GM12878 (cell line): ENCODE results near the gene CALN1. TPM values are rescaled to one million over a fixed set of nuclear protein-coding genes. Genes with fewer than 3 reads are reported as not detected.

Experiments used
- ATAC-seq: fragments of 200-7000 bp; cut with Tn5 transposase; 3 replicates; pipeline ENCODE4 v1.9.1; 2020; ENCODE audit warnings: mild to moderate bottlenecking, moderate library complexity
- BruUV-seq: library from RNA; stranded (reverse); fragments of 400-500 nt; replicated peaks from 2 replicates; lab custom pipeline; 2021; lab: Mats Ljungman, UMichigan
- CTCF ChIA-PET: fragments of 300-600 bp; sonication (Branson Sonifier 250); formaldehyde crosslinking; extraction: SDS; loops from one replicate; lab custom pipeline; 2021; ENCODE audit warnings: inconsistent platforms; lab: Yijun Ruan, JAX
- POLR2A ChIA-PET: fragments of 350-600 bp; formaldehyde crosslinking; extraction: SDS; loops from one replicate; lab custom pipeline; 2021; ENCODE audit warnings: inconsistent platforms; lab: Charles Lee
- RAD21 ChIA-PET: fragments of 300-600 bp; sonication (Branson Sonifier 250); formaldehyde crosslinking; loops from one replicate; lab custom pipeline; 2023; ENCODE audit warnings: antibody characterized with exemption; ENCODE audit not compliant: unreplicated experiment; lab: Charles Lee
- SMC1A ChIA-PET: fragments of 300-600 bp; sonication (Branson Sonifier 250); formaldehyde crosslinking; loops from one replicate; lab custom pipeline; 2023; ENCODE audit not compliant: unreplicated experiment, uncharacterized antibody; lab: Charles Lee
- DNase-seq: peaks from one replicate; pipeline ENCODE4 v3.0.0-alpha.2; 2011; ENCODE audit warnings: low read depth, low spot score
- FAIRE-seq: peaks from 3 replicates; lab custom pipeline; 2011; peaks lifted over from hg19 to GRCh38; lab: Jason Lieb, UNC
- H2AFZ ChIP-seq: 2 replicates; pipeline ENCODE4 v1.6.0; 2011; ENCODE audit warnings: low read depth, low read length, control low read depth; ENCODE audit not compliant: control insufficient read depth
- H3K27ac ChIP-seq: 2 replicates; pipeline ENCODE4 v1.5.1; 2011; ENCODE audit warnings: control low read depth; ENCODE audit not compliant: control insufficient read depth, insufficient read depth
- H3K27me3 ChIP-seq, 2 experiments: replicated peaks in 1 of 2; 2 replicates each; pipeline versions ENCODE4 v1.6.0 to v1.6.1; 2011; ENCODE audit warnings: low read length in 1 of 2; ENCODE audit not compliant: control insufficient read depth in 2 of 2, insufficient read depth in 2 of 2
- H3K36me3 ChIP-seq, 2 experiments: 2 replicates each; pipeline ENCODE4 v1.5.1; 2011; ENCODE audit warnings: low read length in 1 of 2; ENCODE audit not compliant: control insufficient read depth in 2 of 2, insufficient read depth in 2 of 2
- H3K4me1 ChIP-seq: 2 replicates; pipeline ENCODE4 v1.6.1; 2011; ENCODE audit warnings: mild to moderate bottlenecking, low read length, moderate library complexity, mixed read lengths; ENCODE audit not compliant: control insufficient read depth, insufficient read depth
- H3K4me2 ChIP-seq: 2 replicates; pipeline ENCODE4 v1.6.0; 2011; ENCODE audit warnings: control low read depth; ENCODE audit not compliant: control insufficient read depth, insufficient read depth
- H3K4me3 ChIP-seq: fragments of 200-600 bp; sonication (generic); 2 replicates; pipeline ENCODE4 v1.5.1; 2016
- H3K79me2 ChIP-seq: 2 replicates; pipeline ENCODE4 v1.6.0; 2011; ENCODE audit warnings: low read length; ENCODE audit not compliant: control insufficient read depth, insufficient read depth
- H3K9ac ChIP-seq: 2 replicates; pipeline ENCODE4 v1.8.0; 2011; ENCODE audit warnings: low read length, control low read depth, mixed read lengths; ENCODE audit not compliant: control insufficient read depth, insufficient read depth
- H3K9me3 ChIP-seq: replicated peaks from 3 replicates; pipeline ENCODE4 v1.5.1; 2011; ENCODE audit warnings: mild to moderate bottlenecking, low read length; ENCODE audit not compliant: control insufficient read depth, insufficient read depth
- H4K20me1 ChIP-seq: 2 replicates; pipeline ENCODE4 v1.6.0; 2011; ENCODE audit not compliant: control insufficient read depth, insufficient read depth
- FOXK2 ChIP-seq: fragments of 450-650 bp; IDR thresholded peaks from 2 replicates; pipeline ENCODE4 v1.6.1; 2017; ENCODE audit warnings: mild to moderate bottlenecking, moderate library complexity
- MYC ChIP-seq: IDR thresholded peaks from 2 replicates; pipeline ENCODE4 v1.6.1; 2011; ENCODE audit warnings: mild to moderate bottlenecking, low read length, moderate library complexity, inconsistent platforms; ENCODE audit not compliant: insufficient read depth, insufficient replicate concordance, insufficient read length, severe bottlenecking
- NRF1 ChIP-seq: conservative IDR thresholded peaks from 2 replicates; pipeline ENCODE4 v1.6.1; 2011; ENCODE audit warnings: mild to moderate bottlenecking, low read depth, low read length, improper control_type of control experiment
- POU2F2 ChIP-seq: IDR thresholded peaks from 3 replicates; pipeline ENCODE4 v1.6.1; 2011; ENCODE audit warnings: low read depth, mild to moderate bottlenecking, low read length, borderline replicate concordance
- RFX5 ChIP-seq: IDR thresholded peaks from 2 replicates; pipeline ENCODE4 v1.6.1; 2011; ENCODE audit warnings: low read depth, low read length, improper control_type of control experiment
- SIN3A ChIP-seq: IDR thresholded peaks from 2 replicates; pipeline ENCODE4 v1.6.1; 2012; ENCODE audit warnings: low read depth, low read length, improper control_type of control experiment
- SPI1 ChIP-seq: IDR thresholded peaks from 2 replicates; pipeline ENCODE4 v1.6.1; 2011; ENCODE audit warnings: low read depth, mild to moderate bottlenecking, low read length, moderate library complexity, borderline replicate concordance; ENCODE audit not compliant: insufficient read depth
- STAT3 ChIP-seq: IDR thresholded peaks from 2 replicates; pipeline ENCODE4 v1.6.1; 2011; ENCODE audit warnings: low read depth, low read length, improper control_type of control experiment
- TARDBP ChIP-seq: IDR thresholded peaks from 2 replicates; pipeline ENCODE4 v1.6.1; 2016; ENCODE audit warnings: borderline replicate concordance
- TBL1XR1 ChIP-seq: IDR thresholded peaks from 2 replicates; pipeline ENCODE4 v1.6.1; 2012; ENCODE audit warnings: low read depth, low read length, improper control_type of control experiment
- YBX1 ChIP-seq: fragments of 450-650 bp; IDR thresholded peaks from 2 replicates; pipeline ENCODE4 v1.6.1; 2016; ENCODE audit warnings: antibody characterized with exemption
- WGBS: methylation state at CpG from one replicate; pipeline ENCODE4 v1.1.6; 2016; ENCODE audit warnings: low lambda C conversion rate; ENCODE audit not compliant: insufficient replicate concordance, insufficient coverage; ENCODE audit errors: missing lambda C conversion rate; 5-methylcytosine and 5-hydroxymethylcytosine counted together
- in situ Hi-C: fragments of 300-500 bp; cut with MboI; formaldehyde crosslinking; loops from 9 replicates; pipeline ENCODE4 v1.14.3; 2018; ENCODE audit warnings: mixed read lengths
- intact Hi-C: fragments of 100-400 bp; cut with micrococcal nuclease; formaldehyde crosslinking; loops from one replicate; pipeline ENCODE4 v1.14.2; 2022; ENCODE audit not compliant: unreplicated experiment
- polyA plus RNA-seq, 11 experiments: library from polyadenylated mRNA; depleted of rRNA in 4 of 11; unstranded in 6 of 11; stranded (reverse) in 5 of 11; fragments of >200 nt; fragmentation: Nextera tagmentation in 4 of 11; fragmentation: Illumina TruSeq in 1 of 11; extraction: Ambion mirVana in 4 of 11; extraction: Trizol in 1 of 11; gene quantifications; 1 replicate in 1 of 11; 2 replicates in 10 of 11; pipeline versions ENCODE4 v1.2.1 to v1.2.3, GENCODE V29; 2011 to 2016; ENCODE audit warnings: inconsistent platforms in 2 of 11, missing spikeins in 2 of 11, low read depth in 1 of 11
- total RNA-seq, 4 experiments: library from RNA; depleted of rRNA in 3 of 4; stranded (reverse); fragments of >200 nt in 3 of 4; fragmentation: Illumina TruSeq in 1 of 4; extraction: Trizol in 1 of 4; gene quantifications; 2 replicates each; pipeline versions ENCODE4 v1.2.1 to v1.2.3, GENCODE V29; 2013 to 2021
- TF ChIP-seq, protein P1 (sequence below): fragments of 450-650 bp; IDR thresholded peaks from 2 replicates; pipeline ENCODE4 v1.6.1; 2017; ENCODE audit warnings: borderline replicate concordance

CALN1 gene
- total and polyA plus RNA-seq, 10 of the 15 experiments (the other 5 are each of a cell fraction or from before 2014, with no cell fraction given), result 0.48 to 15.3 (median 1.6) TPM

DNA sequence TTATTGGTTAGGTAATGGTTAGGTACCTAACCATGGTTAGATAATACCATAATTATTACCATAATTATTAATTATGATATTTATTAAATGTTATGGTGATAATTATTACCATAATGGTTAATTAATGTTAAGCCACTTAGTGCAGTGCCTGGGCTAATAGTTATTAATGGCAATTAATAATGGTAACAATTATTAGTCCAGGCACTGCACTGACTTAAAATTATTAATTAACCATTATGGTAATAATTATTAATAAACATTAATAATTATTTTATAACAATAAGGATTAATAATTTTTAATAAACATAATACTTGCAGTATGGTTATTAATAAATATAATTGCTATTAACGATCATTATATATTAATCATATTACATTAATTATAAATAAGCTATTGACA is 604.0 kb downstream of the CALN1 start:
- Histone ChIP-seq H3K4me2 (no peak overlapping the region), H3K4me1 (no peaks in the 10 kb centered on the region), H3K36me3 (no peaks in the 10 kb centered on the region), H2AFZ (no peak overlapping the region), H3K27me3 (no peaks in the 10 kb centered on the region), H3K79me2 (no peaks in the 10 kb centered on the region), H3K27ac (no peak overlapping the region), H3K9ac (no peak overlapping the region), H4K20me1 (no peaks in the 10 kb centered on the region), H3K4me3 (no peak overlapping the region), H3K9me3 (no peaks in the 10 kb centered on the region; the same call in 2 of the 3 replicates)
- DNase-seq, result no peak
- 34% methylated on average over 1 of the region's 1 CpG for WGBS
- in situ Hi-C loops, result no loop called here
- CTCF ChIA-PET, result no interaction called here
- no peak for ATAC-seq
- no TSS peak for BruUV-seq
- SMC1A ChIA-PET, result interaction anchor here (0.7 kb wide), 1 partner anchor 532 kb away, joined by 3 read pairs; no protein-coding TSS in a partner anchor
- TF ChIP-seq FOXK2 (no peak), POU2F2 (no peak), SPI1 (no peak), MYC (no peak), SIN3A (no peak), TARDBP (no peak), YBX1 (no peak), STAT3 (no peak), TBL1XR1 (no peak), NRF1 (no peak), RFX5 (no peak)
- TF ChIP-seq, protein P1, sequence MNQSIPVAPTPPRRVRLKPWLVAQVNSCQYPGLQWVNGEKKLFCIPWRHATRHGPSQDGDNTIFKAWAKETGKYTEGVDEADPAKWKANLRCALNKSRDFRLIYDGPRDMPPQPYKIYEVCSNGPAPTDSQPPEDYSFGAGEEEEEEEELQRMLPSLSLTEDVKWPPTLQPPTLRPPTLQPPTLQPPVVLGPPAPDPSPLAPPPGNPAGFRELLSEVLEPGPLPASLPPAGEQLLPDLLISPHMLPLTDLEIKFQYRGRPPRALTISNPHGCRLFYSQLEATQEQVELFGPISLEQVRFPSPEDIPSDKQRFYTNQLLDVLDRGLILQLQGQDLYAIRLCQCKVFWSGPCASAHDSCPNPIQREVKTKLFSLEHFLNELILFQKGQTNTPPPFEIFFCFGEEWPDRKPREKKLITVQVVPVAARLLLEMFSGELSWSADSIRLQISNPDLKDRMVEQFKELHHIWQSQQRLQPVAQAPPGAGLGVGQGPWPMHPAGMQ, result no peak
- POLR2A ChIA-PET, result no interaction called here
- RAD21 ChIA-PET, result no interaction called here
- intact Hi-C loops, result loop anchor here (10.0 kb wide), 1 partner anchor 57 kb away; no protein-coding TSS in a partner anchor
- FAIRE-seq, result no peak
